B cell (primary cell): ENCODE results near the gene ERBB4. TPM values are rescaled to one million over a fixed set of nuclear protein-coding genes. Genes with fewer than 3 reads are reported as not detected.

Experiments used
- ATAC-seq: fragments of 200-7000 bp; cut with Tn5 transposase; one replicate; pipeline ENCODE4 v1.10.0; 2021; ENCODE audit warnings: low read depth, mild to moderate bottlenecking, moderate number of reproducible peaks, moderate library complexity
- CTCF ChIA-PET: fragments of 350-600 bp; sonication (Branson Sonifier 250); formaldehyde crosslinking; loops from one replicate; lab custom pipeline; 2021; ENCODE audit warnings: antibody characterized with exemption, inconsistent platforms; lab: Charles Lee
- POLR2A ChIA-PET: fragments of 350-600 bp; sonication (Branson Sonifier 250); formaldehyde crosslinking; loops from one replicate; lab custom pipeline; 2021; ENCODE audit warnings: antibody characterized with exemption; lab: Charles Lee
- DNase-seq: peaks from one replicate; pipeline ENCODE4 v3.0.0; 2013
- H2AFZ ChIP-seq: 2 replicates; pipeline ENCODE4 v1.6.1; 2012; ENCODE audit warnings: mild to moderate bottlenecking, low read depth, low read length; ENCODE audit not compliant: insufficient read depth, poor library complexity, severe bottlenecking
- H3K27ac ChIP-seq, 2 donors: 1 replicate in 1 of 2; 2 replicates in 1 of 2; pipeline ENCODE4 v1.5.1; 2012 to 2013; ENCODE audit warnings: low read length in 2 of 2, mild to moderate bottlenecking in 2 of 2, moderate library complexity in 1 of 2
- H3K27me3 ChIP-seq, 4 experiments: fragments of 200-600 bp in 1 of 4; sonication (generic) in 1 of 4; replicated peaks in 1 of 4; 1 replicate in 2 of 4; 2 replicates in 2 of 4; pipeline versions ENCODE4 v1.6.1 to v1.7.0; 2013 to 2016; ENCODE audit warnings: low read length in 3 of 4, mild to moderate bottlenecking in 2 of 4, mixed read lengths in 1 of 4, moderate library complexity in 1 of 4; ENCODE audit not compliant: insufficient read depth in 4 of 4, control insufficient read depth in 3 of 4; ENCODE audit errors: control extremely low read depth in 1 of 4
- H3K36me3 ChIP-seq, 2 experiments: replicated peaks in 1 of 2; 1 replicate in 1 of 2; 2 replicates in 1 of 2; pipeline versions ENCODE4 v1.6.1 to v1.7.1; 2013; ENCODE audit warnings: low read length in 1 of 2; ENCODE audit not compliant: insufficient read depth in 2 of 2, control insufficient read depth in 1 of 2; ENCODE audit errors: control extremely low read depth in 1 of 2, extremely low read depth in 1 of 2
- H3K4me1 ChIP-seq, 2 donors: fragments of 200-600 bp in 1 of 2; sonication (generic) in 1 of 2; 1 replicate in 1 of 2; 2 replicates in 1 of 2; pipeline versions ENCODE4 v1.5.1 to v1.6.1; 2013 to 2017; ENCODE audit warnings: low read length in 2 of 2; ENCODE audit not compliant: control insufficient read depth in 2 of 2, insufficient read depth in 2 of 2
- H3K4me2 ChIP-seq: replicated peaks from 2 replicates; pipeline ENCODE3; 2012; ENCODE audit warnings: mild to moderate bottlenecking, low read depth, low read length; ENCODE audit not compliant: poor library complexity, severe bottlenecking
- H3K4me3 ChIP-seq, 5 experiments: fragments of 200-600 bp in 1 of 5; sonication (generic) in 1 of 5; 1 replicate in 3 of 5; 2 replicates in 2 of 5; pipeline versions ENCODE4 v1.5.1 to v1.7.0; 2011 to 2016; ENCODE audit warnings: low read length in 4 of 5, mild to moderate bottlenecking in 4 of 5, low read depth in 2 of 5, control low read depth in 1 of 5, moderate library complexity in 1 of 5; ENCODE audit not compliant: insufficient read depth in 1 of 5; ENCODE audit errors: control extremely low read depth in 1 of 5, extremely low read depth in 1 of 5
- H3K79me2 ChIP-seq: fragments of 200-600 bp; sonication (generic); one replicate; pipeline ENCODE4 v1.6.0; 2016; ENCODE audit warnings: low read length; ENCODE audit not compliant: control insufficient read depth, insufficient read depth
- H3K9ac ChIP-seq: fragments of 200-600 bp; sonication (generic); 2 replicates; pipeline ENCODE4 v1.6.1; 2017; ENCODE audit warnings: mild to moderate bottlenecking, low read length, moderate library complexity
- H3K9me3 ChIP-seq, 3 donors: one replicate each; pipeline versions ENCODE4 v1.6.1 to v1.7.1; 2013; ENCODE audit warnings: low read length in 2 of 3; ENCODE audit not compliant: control insufficient read depth in 2 of 3, insufficient read depth in 1 of 3; ENCODE audit errors: control extremely low read depth in 1 of 3
- H4K20me1 ChIP-seq: 2 replicates; pipeline ENCODE4 v1.6.0; 2012; ENCODE audit warnings: mild to moderate bottlenecking, low read length; ENCODE audit not compliant: insufficient read depth, control insufficient read depth, poor library complexity, severe bottlenecking
- H3K27ac Mint-ChIP-seq: one replicate; pipeline ENCODE4 v1.8.0; 2021; ENCODE audit warnings: mixed read lengths
- H3K27me3 Mint-ChIP-seq: one replicate; pipeline ENCODE4 v1.8.0; 2021; ENCODE audit warnings: mixed read lengths
- H3K4me1 Mint-ChIP-seq: one replicate; pipeline ENCODE4 v1.8.0; 2021; ENCODE audit warnings: mixed read lengths
- H3K4me3 Mint-ChIP-seq: one replicate; pipeline ENCODE4 v1.8.0; 2021; ENCODE audit warnings: mixed read lengths
- H3K9me3 Mint-ChIP-seq: one replicate; pipeline ENCODE4 v1.8.0; 2022; ENCODE audit warnings: mixed read lengths; ENCODE audit not compliant: insufficient read depth
- CTCF ChIP-seq: fragments of 200-600 bp; IDR thresholded peaks from one replicate; pipeline ENCODE4 v1.8.0; 2022; ENCODE audit warnings: antibody characterized with exemption, mild to moderate bottlenecking
- EZH2 ChIP-seq: IDR thresholded peaks from 2 replicates; pipeline ENCODE4 v1.6.1; 2012; ENCODE audit warnings: borderline replicate concordance, low read depth, mild to moderate bottlenecking, moderate library complexity, low read length; ENCODE audit not compliant: insufficient read depth, poor library complexity, severe bottlenecking
- WGBS: methylation state at CpG from one replicate; pipeline ENCODE4 v1.1.5; 2013; ENCODE audit warnings: missing lambda C conversion rate; ENCODE audit not compliant: insufficient coverage; 5-methylcytosine and 5-hydroxymethylcytosine counted together
- intact Hi-C: fragments of 100-400 bp; cut with micrococcal nuclease; formaldehyde crosslinking; loops from one replicate; pipeline ENCODE4 v1.10.0; 2022
- polyA plus RNA-seq: library from polyadenylated mRNA; depleted of rRNA; stranded (reverse); fragments of >200 nt; gene quantifications from 2 replicates; pipeline ENCODE4 v1.2.3, GENCODE V29; 2012
- total RNA-seq, 2 donors: library from RNA; stranded (reverse); fragments of 120-200 nt in 1 of 2; gene quantifications; 1 replicate in 1 of 2; 2 replicates in 1 of 2; pipeline versions ENCODE4 v1.2.3 to v1.2.4, GENCODE V29; 2013 to 2022

The ERBB4 gene
- total and polyA plus RNA-seq, 2 donors (not counting 1 experiment from before 2014, with no cell fraction given) = not detected

GRCh38 chr2:212146416-212146815 lies 392.2 kb downstream of the ERBB4 start:
- Histone ChIP-seq H2AFZ (no peak overlapping the region), H4K20me1 (no peaks in the 10 kb centered on the region), H3K27ac (no peak overlapping the region), H3K27me3 (no peaks in the 10 kb centered on the region), H3K4me2 (no peak overlapping the region), H3K4me1 (no peaks in the 10 kb centered on the region), H3K9ac (no peak overlapping the region), H3K9me3 (no peaks in the 10 kb centered on the region), H3K79me2 (no peaks in the 10 kb centered on the region), H3K36me3 (no peaks in the 10 kb centered on the region), H3K4me3 (no peak overlapping the region)
- intact Hi-C loops = no loop called here
- DNase-seq (no peak), ATAC-seq (no peak)
- 100% methylated on average over 1 of the region's 3 CpGs for WGBS
- Mint-ChIP-seq H3K27ac (no peak overlapping the region), H3K4me3 (no peak overlapping the region), H3K27me3 (no peaks in the 10 kb centered on the region), H3K9me3 (no peaks in the 10 kb centered on the region), H3K4me1 (no peaks in the 10 kb centered on the region)
- CTCF ChIA-PET = no interaction called here
- TF ChIP-seq CTCF (no peak), EZH2 (no peak)
- POLR2A ChIA-PET = no interaction called here

DNA sequence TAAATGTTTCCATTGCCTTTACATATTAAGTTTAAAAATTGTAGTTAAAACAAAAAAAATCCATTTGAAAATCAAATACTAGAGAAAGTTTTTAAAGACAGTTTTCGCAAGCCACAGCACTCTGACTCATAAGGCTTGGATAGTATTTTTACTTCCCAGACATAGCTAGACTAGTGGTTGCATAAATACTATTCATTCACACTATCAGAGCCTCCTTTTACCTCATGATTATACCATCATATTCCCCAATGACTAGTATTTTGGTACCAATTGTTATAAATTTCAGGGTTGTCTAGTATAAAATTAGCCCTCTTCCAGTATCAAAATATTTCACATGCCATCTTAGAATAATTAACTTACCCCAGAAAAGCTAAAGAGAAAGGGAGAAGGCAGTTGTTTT lies 393.5 kb downstream of the ERBB4 start:
- Mint-ChIP-seq H3K4me1 (no peaks in the 10 kb centered on the region), H3K27me3 (no peaks in the 10 kb centered on the region), H3K4me3 (no peak overlapping the region), H3K27ac (no peak overlapping the region), H3K9me3 (no peaks in the 10 kb centered on the region)
- intact Hi-C loops = no loop called here
- Histone ChIP-seq H2AFZ (no peak overlapping the region), H3K9ac (no peak overlapping the region), H3K4me1 (no peaks in the 10 kb centered on the region), H3K4me2 (no peak overlapping the region), H4K20me1 (no peaks in the 10 kb centered on the region), H3K9me3 (no peaks in the 10 kb centered on the region), H3K27me3 (no peaks in the 10 kb centered on the region), H3K36me3 (no peaks in the 10 kb centered on the region), H3K27ac (no peak overlapping the region), H3K4me3 (no peak overlapping the region), H3K79me2 (no peaks in the 10 kb centered on the region)
- POLR2A ChIA-PET = no interaction called here
- DNase-seq (no peak), ATAC-seq (no peak)
- CTCF ChIA-PET = no interaction called here
- WGBS = no CpG with 5 or more reads among the region's 1 CpG
- TF ChIP-seq CTCF = no peak
- TF ChIP-seq EZH2 = no peak
